OCI-LY7 (cell line): ENCODE data around the gene SNRNP35. TPM values are rescaled to one million over a fixed set of nuclear protein-coding genes. Genes with fewer than 3 reads are reported as not detected.

ENCODE experiments used
- BruUV-seq: library from RNA; stranded (reverse); fragments of 400-500 nt; replicated peaks from 2 replicates; lab custom pipeline; 2021; lab: Mats Ljungman, UMichigan
- CTCF ChIA-PET: fragments of 300-600 bp; sonication (Branson Sonifier 250); formaldehyde crosslinking; loops from one replicate; lab custom pipeline; 2022; ENCODE audit warnings: antibody characterized with exemption; ENCODE audit not compliant: unreplicated experiment; lab: Charles Lee
- POLR2A ChIA-PET: fragments of 300-600 bp; sonication (Branson Sonifier 250); formaldehyde crosslinking; loops from one replicate; lab custom pipeline; 2022; ENCODE audit warnings: antibody characterized with exemption; lab: Charles Lee
- DNase-seq: peaks from one replicate; pipeline ENCODE4 v3.0.0-alpha.2; 2015; ENCODE audit warnings: low spot score
- H2AFZ ChIP-seq: fragments of 200-600 bp; sonication (generic), shearing (Covaris generic); 2 replicates; pipeline ENCODE4 v1.6.1; 2014; ENCODE audit warnings: mild to moderate bottlenecking, antibody characterized with exemption, low read length, moderate library complexity
- H3K27ac ChIP-seq: fragments of 200-600 bp; sonication (generic); 2 replicates; pipeline ENCODE4 v1.5.1; 2014; ENCODE audit warnings: mixed run types, low read depth, mild to moderate bottlenecking, moderate library complexity, low read length, inconsistent platforms; ENCODE audit not compliant: poor library complexity, severe bottlenecking
- H3K36me3 ChIP-seq: fragments of 200-600 bp; sonication (generic); 2 replicates; pipeline ENCODE4 v1.6.1; 2014; ENCODE audit warnings: mild to moderate bottlenecking, antibody characterized with exemption, low read length, moderate library complexity, mixed read lengths; ENCODE audit not compliant: insufficient read depth
- H3K4me1 ChIP-seq: fragments of 200-600 bp; sonication (generic); 2 replicates; pipeline ENCODE4 v1.5.1; 2014; ENCODE audit warnings: mild to moderate bottlenecking, low read length; ENCODE audit not compliant: insufficient read depth, poor library complexity, severe bottlenecking
- H3K4me2 ChIP-seq: fragments of 200-600 bp; sonication (generic); 2 replicates; pipeline ENCODE4 v1.6.1; 2014; ENCODE audit warnings: mild to moderate bottlenecking, low read length
- H3K4me3 ChIP-seq: fragments of 200-600 bp; sonication (generic); 2 replicates; pipeline ENCODE4 v1.5.1; 2014; ENCODE audit warnings: mild to moderate bottlenecking, low read depth, low read length; ENCODE audit not compliant: poor library complexity, severe bottlenecking
- H3K79me2 ChIP-seq: fragments of 200-600 bp; sonication (generic); 2 replicates; pipeline ENCODE4 v1.6.1; 2016; ENCODE audit warnings: low read depth, mild to moderate bottlenecking, low read length, moderate library complexity, mixed read lengths; ENCODE audit not compliant: insufficient read depth
- H3K9me2 ChIP-seq: fragments of 200-600 bp; sonication (generic); 2 replicates; pipeline ENCODE4 v1.6.1; 2016; ENCODE audit warnings: mild to moderate bottlenecking, low read length, mixed read lengths; ENCODE audit not compliant: insufficient read depth
- H3K9me3 ChIP-seq: fragments of 200-600 bp; sonication (generic); 2 replicates; pipeline ENCODE4 v1.6.1; 2014; ENCODE audit warnings: mild to moderate bottlenecking, mixed run types, low read length, mixed read lengths
- H4K20me1 ChIP-seq: fragments of 200-600 bp; sonication (generic); 2 replicates; pipeline ENCODE4 v1.6.1; 2014; ENCODE audit warnings: mild to moderate bottlenecking, antibody characterized with exemption, low read length, moderate library complexity, mixed read lengths; ENCODE audit not compliant: insufficient read depth
- CTCF ChIP-seq: fragments of 200-600 bp; sonication (generic); conservative IDR thresholded peaks from 2 replicates; pipeline ENCODE4 v1.5.1; 2014; ENCODE audit warnings: mild to moderate bottlenecking, antibody characterized with exemption, low read length, moderate library complexity, mixed read lengths
- EZH2phosphoT487 ChIP-seq: fragments of 200-600 bp; sonication (generic); IDR thresholded peaks from 2 replicates; pipeline ENCODE4 v1.6.1; 2018; ENCODE audit warnings: low read depth, borderline replicate concordance, mild to moderate bottlenecking, mixed run types, antibody characterized with exemption, low read length, moderate library complexity, mixed read lengths
- intact Hi-C: fragments of 100-400 bp; cut with micrococcal nuclease; formaldehyde crosslinking; loops from one replicate; pipeline ENCODE4 v1.10.0; 2022; ENCODE audit not compliant: unreplicated experiment
- total RNA-seq, 2 experiments: library from RNA; depleted of rRNA in 1 of 2; stranded (reverse); fragments of >200 nt in 1 of 2; shearing (Covaris generic) in 1 of 2; gene quantifications; 2 replicates each; pipeline ENCODE4 v1.2.3, GENCODE V29; 2014 to 2022

SNRNP35 gene
- total RNA-seq, 2 experiments from 2014 or later = 29.3 to 31.3 TPM

GRCh38 chr12:123449249-123449733, 8.6 kb upstream of the SNRNP35 start:
- H3K36me3 ChIP-seq = no peaks in the 10 kb centered on the region
- H3K27ac ChIP-seq = no peak overlapping the region
- CTCF ChIA-PET = no interaction called here
- intact Hi-C loops = no loop called here
- POLR2A ChIA-PET = interaction anchor here (0.7 to 1.1 kb wide), 4 partner anchors 9 to 430 kb away, joined by 3 to 5 read pairs (median 4); partner anchors contain the start of gene KMT5A
- H3K9me3 ChIP-seq = no peaks in the 10 kb centered on the region
- no peaks in the 10 kb centered on the region for H3K79me2 ChIP-seq
- BruUV-seq = no TSS peak
- H3K4me3 ChIP-seq = no peak overlapping the region
- no peak for DNase-seq
- no peak overlapping the region for H2AFZ ChIP-seq
- H3K4me2 ChIP-seq = no peak overlapping the region
- no peaks in the 10 kb centered on the region for H4K20me1 ChIP-seq
- H3K4me1 ChIP-seq = peaks cover 20% of the 10 kb centered on the region
- H3K9me2 ChIP-seq = no peaks in the 10 kb centered on the region
- no peak for TF ChIP-seq EZH2phosphoT487
- no peak for TF ChIP-seq CTCF

GRCh38 chr12:123449856-123450255, 8.1 kb upstream of the SNRNP35 start:
- POLR2A ChIA-PET = no interaction called here

More at GRCh38 chr12:123449856-123450255, 8.1 kb upstream of the SNRNP35 start:
- CTCF ChIA-PET = no interaction called here
- H3K4me1 ChIP-seq = peaks cover 20% of the 10 kb centered on the region
- no peak overlapping the region for H3K27ac ChIP-seq
- no peaks in the 10 kb centered on the region for H3K9me2 ChIP-seq
- no peak overlapping the region for H2AFZ ChIP-seq
- no peaks in the 10 kb centered on the region for H3K79me2 ChIP-seq
- H3K36me3 ChIP-seq = no peaks in the 10 kb centered on the region
- intact Hi-C loops = no loop called here
- no peak overlapping the region for H3K4me2 ChIP-seq
- H3K4me3 ChIP-seq = no peak overlapping the region
- no peak for TF ChIP-seq CTCF
- no peak for TF ChIP-seq EZH2phosphoT487
- DNase-seq = no peak
- no TSS peak for BruUV-seq
- H4K20me1 ChIP-seq = no peaks in the 10 kb centered on the region
- no peaks in the 10 kb centered on the region for H3K9me3 ChIP-seq
